Gastroesophageal sphincter (tissue), 4 donors: ENCODE data around the gene OBSCN. TPM values are rescaled to one million over a fixed set of nuclear protein-coding genes. Genes with fewer than 3 reads are reported as not detected.

Source experiments
- ATAC-seq: fragments of 150-250 bp; one replicate; pipeline ENCODE4 v1.9.1; 2016; ENCODE audit warnings: mild to moderate bottlenecking, moderate library complexity
- H3K27ac ChIP-seq, 4 donors: fragments of 200-600 bp; sonication (generic) in 3 of 4; 1 replicate in 3 of 4; 2 replicates in 1 of 4; pipeline ENCODE4 v1.5.1; 2016 to 2019
- H3K27me3 ChIP-seq: fragments of 200-600 bp; sonication (generic); one replicate; pipeline ENCODE4 v1.5.1; 2019
- H3K36me3 ChIP-seq, 2 donors: fragments of 200-600 bp; sonication (generic); one replicate each; pipeline ENCODE4 v1.5.1; 2019; ENCODE audit warnings: control low read depth in 1 of 2
- H3K4me1 ChIP-seq, 3 donors: fragments of 200-600 bp; sonication (generic); 1 replicate in 2 of 3; 2 replicates in 1 of 3; pipeline ENCODE4 v1.5.1; 2016 to 2019; ENCODE audit warnings: control low read depth in 2 of 3
- H3K4me3 ChIP-seq, 2 donors: fragments of 200-600 bp; sonication (generic); one replicate each; pipeline ENCODE4 v1.5.1; 2019; ENCODE audit warnings: mild to moderate bottlenecking in 1 of 2, moderate library complexity in 1 of 2
- H3K9me3 ChIP-seq, 3 donors: fragments of 200-600 bp; sonication (generic); one replicate each; pipeline ENCODE4 v1.5.1; 2017 to 2019; ENCODE audit warnings: control low read depth in 2 of 3
- CTCF ChIP-seq, 4 experiments: fragments of 200-600 bp in 2 of 4; fragments of 450-650 bp in 2 of 4; sonication (generic) in 1 of 4; IDR thresholded peaks; one replicate each; pipeline ENCODE4 v1.5.1; 2017 to 2019; ENCODE audit warnings: antibody characterized with exemption in 4 of 4, mild to moderate bottlenecking in 2 of 4, moderate library complexity in 2 of 4
- EP300 ChIP-seq: sonication (generic); formaldehyde crosslinking; IDR thresholded peaks from one replicate; pipeline ENCODE4 v1.6.1; 2017; ENCODE audit warnings: antibody characterized with exemption, mild to moderate bottlenecking
- POLR2A ChIP-seq, 2 donors: fragments of 450-650 bp; IDR thresholded peaks; one replicate each; pipeline ENCODE4 v1.6.1; 2017; ENCODE audit warnings: antibody characterized with exemption in 2 of 2, mild to moderate bottlenecking in 2 of 2, moderate library complexity in 1 of 2
- POLR2AphosphoS5 ChIP-seq: sonication (generic); formaldehyde crosslinking; IDR thresholded peaks from one replicate; pipeline ENCODE4 v1.6.1; 2017; ENCODE audit warnings: antibody characterized with exemption
- WGBS, 2 donors: methylation state at CpG; one replicate each; pipeline ENCODE4 v1.1.5; 2018; ENCODE audit warnings: low coverage in 1 of 2; 5-methylcytosine and 5-hydroxymethylcytosine counted together
- total RNA-seq, 4 donors: library from RNA; depleted of rRNA; stranded (reverse); fragments of >200 nt; gene quantifications; one replicate each; pipeline ENCODE4 v1.1.0, GENCODE V29; 2016

OBSCN gene
- total RNA-seq, 4 donors from 2014 or later = 11.1 to 28.4 (median 20.9) TPM

- H3K4me1 ChIP-seq = peaks cover 3 to 24% (median 7%) of the 10 kb centered on the region in 3 donors
- 14 to 20% methylated on average over 3 to 9 of the region's 12 CpGs for WGBS, 2 donors
- H3K27me3 ChIP-seq = peaks cover 76% of the 10 kb centered on the region
- no peaks in the 10 kb centered on the region for H3K36me3 ChIP-seq
- H3K4me3 ChIP-seq = peak overlapping the region in 1 of 2 donors; percentile 50
- ATAC-seq = peak; percentile 20
- no peak overlapping the region for H3K27ac ChIP-seq
- TF ChIP-seq POLR2A (IDR thresholded peaks at IDR 0.05) (no peak), EP300 (no peak), POLR2AphosphoS5 (no peak), CTCF (IDR thresholded peaks at IDR 0.05) (no peak)
- H3K9me3 ChIP-seq = peaks cover 0 to 4% (median 0%) of the 10 kb centered on the region in 3 donors
Observed at GRCh38 chr1:228417061-228417460, 209.2 kb downstream of the OBSCN start.

- Histone ChIP-seq H3K4me1 (peaks cover 3 to 24% (median 7%) of the 10 kb centered on the region in 3 donors), H3K9me3 (peaks cover 0 to 4% (median 0%) of the 10 kb centered on the region in 3 donors), H3K27me3 (peaks cover 76% of the 10 kb centered on the region), H3K36me3 (no peaks in the 10 kb centered on the region), H3K27ac (no peak overlapping the region), H3K4me3 (no peak overlapping the region)
- ATAC-seq = no peak
- no peak for TF ChIP-seq POLR2A (IDR thresholded peaks at IDR 0.05)
- TF ChIP-seq POLR2AphosphoS5 = no peak
- TF ChIP-seq CTCF (IDR thresholded peaks at IDR 0.05) = no peak
- no peak for TF ChIP-seq EP300
- WGBS, 2 donors = 38 to 62% methylated on average over 1 to 2 of the region's 7 CpGs
Observed at GRCh38 chr1:228417483-228418203, 209.8 kb downstream of the OBSCN start.

- peaks cover 61% of the 10 kb centered on the region for H3K27me3 ChIP-seq
- no peaks in the 10 kb centered on the region for H3K36me3 ChIP-seq
- no peak overlapping the region for H3K4me3 ChIP-seq
- H3K27ac ChIP-seq = no peak overlapping the region
- peaks cover 2 to 14% (median 5%) of the 10 kb centered on the region in 3 donors for H3K4me1 ChIP-seq
- H3K9me3 ChIP-seq = peaks cover 0 to 4% (median 0%) of the 10 kb centered on the region in 3 donors
- WGBS, 2 donors = 83 to 89% methylated on average over 4 to 7 of the region's 7 CpGs
- no peak for ATAC-seq
- TF ChIP-seq POLR2A (IDR thresholded peaks at IDR 0.05) (no peak), POLR2AphosphoS5 (no peak), CTCF (IDR thresholded peaks at IDR 0.05) (no peak), EP300 (no peak)
Observed at GRCh38 chr1:228420968-228421826, 213.4 kb downstream of the OBSCN start.

GRCh38 chr1:228423404-228424053, 215.7 kb downstream of the OBSCN start:
- peaks cover 39% of the 10 kb centered on the region for H3K27me3 ChIP-seq
- H3K4me3 ChIP-seq = no peak overlapping the region
- H3K36me3 ChIP-seq = no peaks in the 10 kb centered on the region
- ATAC-seq = no peak
- no peaks in the 10 kb centered on the region for H3K4me1 ChIP-seq
- WGBS, 2 donors = 80 to 83% methylated on average over 1 to 3 of the region's 7 CpGs
- no peak overlapping the region for H3K27ac ChIP-seq
- peaks cover 0 to 4% (median 0%) of the 10 kb centered on the region in 3 donors for H3K9me3 ChIP-seq
- TF ChIP-seq POLR2A (IDR thresholded peaks at IDR 0.05) (no peak), EP300 (no peak), POLR2AphosphoS5 (no peak), CTCF (IDR thresholded peaks at IDR 0.05) (no peak)
